Measurements from ENCODE around the gene GSTM2.

GSTM2 gene

GRCh38 chr1:109630081-109630897 lies 37.6 kb upstream of the GSTM2 start:
- DNase-seq = peak; percentile 49

- no peak for DNase-seq
Observed at GRCh38 chr1:109630898-109631512, 36.9 kb upstream of the GSTM2 start.

GRCh38 chr1:109631513-109632505 lies 36.0 kb upstream of the GSTM2 start:
- DNase-seq = no peak

DNA sequence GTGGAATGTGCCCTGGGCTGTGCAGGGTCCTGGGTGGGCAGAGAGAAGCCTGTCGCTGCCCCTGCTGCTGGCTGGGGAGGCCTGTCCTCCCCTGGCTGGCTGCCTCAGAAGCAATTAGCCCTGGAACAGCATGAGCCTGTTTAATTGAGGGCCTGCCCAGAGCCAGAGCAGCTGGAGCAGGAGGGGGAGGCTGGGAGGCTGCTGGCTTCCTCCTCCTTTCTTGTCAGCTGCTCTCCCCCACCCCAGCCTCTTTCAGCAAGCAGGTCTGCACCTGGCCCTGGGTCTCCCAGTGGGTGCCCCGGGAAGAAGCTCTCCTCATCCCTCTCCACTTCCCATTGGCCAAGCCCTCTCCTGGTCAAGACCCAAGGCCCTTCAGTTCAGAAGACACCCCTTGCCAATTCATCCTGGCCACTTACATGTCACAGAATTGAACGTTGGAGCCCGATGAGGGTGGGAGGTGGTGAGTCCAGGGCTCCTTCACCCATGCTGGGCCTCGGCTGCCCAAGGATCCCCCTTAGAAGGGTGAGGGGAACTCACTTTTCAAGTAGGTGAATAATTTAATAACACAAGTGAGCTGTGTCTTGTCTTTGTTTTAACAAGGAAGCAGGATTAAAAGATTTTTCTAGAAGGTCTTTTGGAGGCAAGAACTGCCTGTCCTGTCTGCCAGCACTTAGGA lies 35.0 kb upstream of the GSTM2 start:
- DNase-seq = no peak

- DNase-seq = no peak
Observed at GRCh38 chr1:109634292-109634691, 33.6 kb upstream of the GSTM2 start.

- DNase-seq = no peak
Observed at GRCh38 chr1:109634771-109635750, 32.8 kb upstream of the GSTM2 start.

- DNase-seq = no peak
Observed at GRCh38 chr1:109635862-109636200, 32.0 kb upstream of the GSTM2 start.

GRCh38 chr1:109636201-109636952 lies 31.5 kb upstream of the GSTM2 start:
- DNase-seq = no peak

DNA sequence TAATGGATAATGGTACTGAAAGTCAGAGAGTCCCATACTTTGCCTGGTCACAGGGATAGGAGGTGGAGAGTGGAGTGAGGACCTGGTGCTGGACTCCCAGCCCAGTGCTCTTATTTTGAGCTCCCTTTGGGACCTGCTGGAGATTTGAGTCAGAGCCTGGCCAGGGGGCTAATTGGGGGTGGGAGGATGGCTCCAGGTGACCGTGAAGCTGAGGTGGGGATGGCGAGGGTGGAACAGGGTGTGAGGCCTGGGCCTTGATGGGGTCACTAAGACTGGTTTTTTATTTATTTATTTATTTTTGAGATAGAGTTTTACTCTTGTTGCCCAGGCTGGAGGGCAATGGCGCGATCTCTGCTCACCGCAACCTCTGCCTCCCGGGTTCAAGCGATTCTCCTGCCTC lies 30.4 kb upstream of the GSTM2 start:
- no peak for DNase-seq

- DNase-seq = no peak
Observed at GRCh38 chr1:109639063-109639840, 28.6 kb upstream of the GSTM2 start.

DNA sequence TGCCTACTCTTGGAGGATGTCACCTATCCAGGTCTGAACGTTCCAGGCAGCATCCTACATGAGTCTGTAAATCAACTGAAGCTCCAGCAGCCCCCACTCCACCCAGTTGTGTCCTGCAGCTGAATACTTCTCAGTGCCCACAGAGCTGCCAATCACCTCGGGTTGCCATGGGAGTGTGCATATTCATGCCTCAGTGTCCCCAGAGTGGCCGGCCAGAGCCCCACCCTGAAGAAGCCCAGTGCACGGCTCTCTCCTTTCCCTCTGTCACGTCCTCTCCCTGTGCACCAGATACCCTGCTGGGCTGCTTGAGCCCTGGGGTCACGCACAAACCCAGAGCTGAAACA lies 28.0 kb upstream of the GSTM2 start:
- DNase-seq = no peak

GRCh38 chr1:109640285-109640865 lies 27.5 kb upstream of the GSTM2 start:
- DNase-seq = peak; percentile 94

- no peak for DNase-seq
Observed at GRCh38 chr1:109641078-109641740, 26.6 kb upstream of the GSTM2 start.

GRCh38 chr1:109641861-109642260 lies 26.0 kb upstream of the GSTM2 start:
- no peak for DNase-seq

- no peak for DNase-seq
Observed at GRCh38 chr1:109642626-109643025, 25.2 kb upstream of the GSTM2 start.

DNA sequence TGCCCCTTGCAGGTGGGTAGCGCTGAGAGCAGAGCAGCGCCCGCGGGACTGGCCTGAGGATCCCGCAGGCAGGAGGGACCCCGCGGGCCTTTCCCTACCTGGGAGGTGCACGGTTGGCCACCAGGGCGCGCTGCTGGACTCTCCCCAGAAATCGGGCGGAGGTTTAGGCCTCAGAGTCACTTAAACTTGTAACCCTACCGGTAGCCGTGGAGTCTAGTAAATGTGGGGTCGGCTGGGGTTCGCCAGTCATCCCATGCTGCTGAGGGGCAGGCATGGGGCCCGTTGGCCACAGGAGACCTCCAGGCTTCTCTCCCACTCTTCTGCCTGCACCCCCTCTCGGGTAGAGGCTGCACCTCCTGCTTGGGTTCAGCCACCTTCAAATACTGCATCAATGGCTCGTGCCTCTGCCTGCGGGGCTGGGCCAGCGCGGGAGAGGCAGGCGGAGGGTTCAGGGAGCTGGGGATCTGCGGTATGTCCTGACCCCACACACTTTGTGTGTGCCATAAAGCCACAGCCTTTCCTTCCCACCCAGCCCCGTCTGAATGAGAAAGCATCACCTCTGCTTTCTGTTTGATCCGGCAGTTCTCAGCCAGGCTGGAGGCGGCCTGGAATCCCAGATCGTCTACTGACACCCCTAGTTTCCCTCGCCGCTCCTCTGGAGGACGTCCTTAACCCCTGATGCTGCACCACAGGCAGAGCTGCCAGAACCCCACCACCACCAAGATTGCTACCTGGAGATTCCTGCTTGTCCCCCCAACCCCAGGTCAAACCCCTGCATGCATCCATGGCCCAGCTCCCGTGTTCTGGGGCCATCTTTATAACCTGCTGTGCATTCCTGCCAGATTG lies 24.2 kb upstream of the GSTM2 start:
- DNase-seq = peak; percentile 86

GRCh38 chr1:109644670-109645069 lies 23.2 kb upstream of the GSTM2 start:
- DNase-seq = no peak

- DNase-seq = no peak
Observed at GRCh38 chr1:109649491-109649914, 18.4 kb upstream of the GSTM2 start.

Data from stimulated activated CD4-positive, alpha-beta T cell treated with anti-CD3 and anti-CD28 coated beads, Interleukin-12 subunit alpha, Interleukin-12 subunit beta, amount 100 ng/mL, for 4 hours (primary cell).